GM23338 (cell line): ENCODE results near the gene CAMTA1. TPM values are rescaled to one million over a fixed set of nuclear protein-coding genes. Genes with fewer than 3 reads are reported as not detected.

ENCODE experiments used
- ATAC-seq: fragments of 200-7000 bp; cut with Tn5 transposase; 3 replicates; pipeline ENCODE4 v1.9.1; 2020
- DNase-seq: peaks from one replicate; pipeline ENCODE4 v3.0.0-alpha.2; 2015; ENCODE audit warnings: low spot score
- H2AFZ ChIP-seq: fragments of 200-600 bp; sonication (generic); 2 replicates; pipeline ENCODE4 v1.8.0; 2016; ENCODE audit warnings: antibody characterized with exemption, mild to moderate bottlenecking, moderate library complexity
- H3F3A ChIP-seq: fragments of 200-600 bp; sonication (generic); replicated peaks from 2 replicates; pipeline ENCODE4 v1.8.0; 2017; ENCODE audit warnings: antibody characterized with exemption, mixed run types, low read depth
- H3K27ac ChIP-seq: fragments of 200-600 bp; sonication (generic); 2 replicates; pipeline ENCODE4 v1.6.1; 2016; ENCODE audit warnings: low read depth
- H3K27me3 ChIP-seq: fragments of 200-600 bp; sonication (generic); 2 replicates; pipeline ENCODE4 v1.8.0; 2016; ENCODE audit warnings: mild to moderate bottlenecking, mixed run types, moderate library complexity; ENCODE audit not compliant: insufficient read depth
- H3K36me3 ChIP-seq: fragments of 200-600 bp; sonication (generic); 2 replicates; pipeline ENCODE4 v1.8.0; 2016; ENCODE audit warnings: mild to moderate bottlenecking; ENCODE audit not compliant: insufficient read depth
- H3K4me1 ChIP-seq: fragments of 200-600 bp; sonication (generic); 2 replicates; pipeline ENCODE4 v1.8.0; 2016; ENCODE audit warnings: mild to moderate bottlenecking, moderate library complexity; ENCODE audit not compliant: insufficient read depth
- H3K4me2 ChIP-seq: fragments of 200-600 bp; sonication (generic); 2 replicates; pipeline ENCODE4 v1.7.1; 2017; ENCODE audit warnings: mixed run types
- H3K4me3 ChIP-seq: fragments of 200-600 bp; sonication (generic); 2 replicates; pipeline ENCODE4 v1.6.1; 2016; ENCODE audit warnings: mixed run types
- H3K79me2 ChIP-seq: fragments of 200-600 bp; sonication (generic); replicated peaks from 2 replicates; pipeline ENCODE4 v1.8.0; 2017; ENCODE audit warnings: mild to moderate bottlenecking; ENCODE audit not compliant: insufficient read depth
- H3K9me2 ChIP-seq: fragments of 200-600 bp; sonication (generic); 2 replicates; pipeline ENCODE4 v1.8.0; 2017; ENCODE audit not compliant: insufficient read depth
- H4K20me1 ChIP-seq: fragments of 200-600 bp; sonication (generic); replicated peaks from 2 replicates; pipeline ENCODE4 v1.8.0; 2017; ENCODE audit warnings: mild to moderate bottlenecking; ENCODE audit not compliant: insufficient read depth
- H3K27ac Mint-ChIP-seq: 2 replicates; pipeline ENCODE4 v1.8.0; 2020; ENCODE audit warnings: inconsistent platforms, mild to moderate bottlenecking, moderate library complexity, mixed read lengths
- H3K27me3 Mint-ChIP-seq: 3 replicates; pipeline ENCODE4 v1.8.0; 2022; ENCODE audit warnings: low read depth, mild to moderate bottlenecking, moderate library complexity, mixed read lengths, inconsistent platforms; ENCODE audit not compliant: insufficient read depth, poor library complexity
- H3K36me3 Mint-ChIP-seq: 3 replicates; pipeline ENCODE4 v1.8.0; 2021; ENCODE audit warnings: low read depth, mild to moderate bottlenecking, inconsistent platforms, moderate library complexity, mixed read lengths
- H3K4me1 Mint-ChIP-seq: 3 replicates; pipeline ENCODE4 v1.8.0; 2020; ENCODE audit warnings: mild to moderate bottlenecking, inconsistent platforms, mixed read lengths
- H3K4me3 Mint-ChIP-seq: 3 replicates; pipeline ENCODE4 v1.8.0; 2021; ENCODE audit warnings: moderate library complexity, mild to moderate bottlenecking, inconsistent platforms, mixed read lengths
- H3K9me3 Mint-ChIP-seq: 3 replicates; pipeline ENCODE4 v1.8.0; 2020; ENCODE audit warnings: moderate library complexity, mild to moderate bottlenecking, inconsistent platforms, mixed read lengths
- CTCF ChIP-seq, 2 experiments: fragments of 200-600 bp in 1 of 2; sonication (generic) in 1 of 2; conservative IDR thresholded peaks; 2 replicates each; pipeline versions ENCODE4 v1.5.1 to v1.6.1; 2016 to 2017; ENCODE audit warnings: antibody characterized with exemption in 2 of 2, low read depth in 2 of 2, mild to moderate bottlenecking in 2 of 2, moderate library complexity in 1 of 2
- EZH2 ChIP-seq: fragments of 200-600 bp; sonication (generic); IDR thresholded peaks from one replicate; pipeline ENCODE4 v1.8.0; 2017; ENCODE audit warnings: antibody characterized with exemption, mild to moderate bottlenecking, low read depth; ENCODE audit not compliant: unreplicated experiment
- POLR2AphosphoS5 ChIP-seq: IDR thresholded peaks from 2 replicates; pipeline ENCODE4 v1.6.1; 2016; ENCODE audit warnings: antibody characterized with exemption, low read depth
- ZNF462 ChIP-seq: fragments of 250-450 bp; sonication (Bioruptor Pico); IDR thresholded peaks from 2 replicates; pipeline ENCODE4 v1.5.0; 2020; ENCODE audit warnings: mild to moderate bottlenecking, moderate library complexity
- polyA plus RNA-seq: library from polyadenylated mRNA; unstranded; fragments of >200 nt; fragmentation: Nextera tagmentation; extraction: Ambion mirVana; gene quantifications from 2 replicates; pipeline ENCODE4 v1.2.1, GENCODE V29; 2016
- total RNA-seq: library from RNA; depleted of rRNA; stranded (reverse); fragments of >200 nt; shearing (Covaris generic); gene quantifications from 2 replicates; pipeline ENCODE4 v1.2.3, GENCODE V29; 2014

CAMTA1 gene
- total and polyA plus RNA-seq, 2 experiments from 2014 or later: 115 to 519 TPM

DNA sequence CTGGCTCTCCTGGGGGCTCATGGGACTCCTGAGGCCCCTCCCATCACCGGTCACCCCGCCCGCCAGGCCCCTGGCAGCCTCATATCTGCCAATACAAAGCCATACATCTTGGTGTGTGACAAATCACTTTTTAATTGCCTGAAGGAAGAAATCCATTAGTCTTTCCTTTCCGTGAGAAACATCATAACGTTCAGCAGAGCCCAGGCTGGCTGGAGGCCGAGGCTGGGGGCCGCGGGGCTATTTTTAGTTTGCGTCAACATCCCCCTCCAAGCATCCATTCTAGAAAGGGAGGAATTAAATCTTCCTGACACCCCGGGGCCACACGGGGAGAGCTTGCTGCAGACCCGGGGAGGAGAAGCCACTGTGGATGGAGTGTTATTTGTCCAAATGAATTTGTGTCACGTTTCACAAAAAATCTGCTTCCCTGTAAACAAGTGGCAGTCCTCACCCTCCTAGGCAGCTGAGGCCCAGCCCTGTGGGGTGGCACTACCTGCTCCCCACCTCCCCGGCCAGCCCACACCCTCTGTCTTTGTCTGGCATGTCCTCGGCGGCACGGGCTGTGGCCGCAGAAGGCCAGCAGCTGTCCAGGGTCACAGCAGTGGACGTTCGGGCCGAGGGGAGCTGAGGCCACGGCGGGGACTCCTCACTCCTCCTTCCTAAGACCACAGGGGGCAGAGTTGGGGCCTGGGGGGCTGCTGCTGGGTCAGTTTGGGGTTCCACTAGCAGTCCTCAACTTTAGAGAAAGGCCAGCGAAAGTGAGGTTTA lies 749.0 kb downstream of the CAMTA1 start:
- no peak for TF ChIP-seq EZH2
- TF ChIP-seq CTCF (conservative IDR thresholded peaks at IDR 0.05; ENCODE audit: low read depth in 2 of 2): no peak
- H3K27ac Mint-ChIP-seq: no peak overlapping the region
- no peaks in the 10 kb centered on the region for H3K36me3 Mint-ChIP-seq
- Histone ChIP-seq H3K4me3 (no peak overlapping the region), H3K36me3 (no peaks in the 10 kb centered on the region), H3K4me1 (peaks cover 41% of the 10 kb centered on the region), H3F3A (no peaks in the 10 kb centered on the region), H3K27me3 (no peaks in the 10 kb centered on the region; the same call in 1 of the 2 replicates), H3K27ac (no peak overlapping the region), H4K20me1 (no peaks in the 10 kb centered on the region), H3K9me2 (0 out of 2 replicates have a peak, but pooled peaks cover 2% of the 10 kb centered on the region), H3K79me2 (no peaks in the 10 kb centered on the region), H3K4me2 (no peak overlapping the region), H2AFZ (no peak overlapping the region)
- no peak overlapping the region for H3K4me3 Mint-ChIP-seq
- DNase-seq (no peak), ATAC-seq (no peak)
- no peaks in the 10 kb centered on the region; the same call in 2 of the 3 replicates for H3K9me3 Mint-ChIP-seq
- peaks cover 20% of the 10 kb centered on the region for H3K27me3 Mint-ChIP-seq
- peaks cover 57% of the 10 kb centered on the region for H3K4me1 Mint-ChIP-seq

DNA sequence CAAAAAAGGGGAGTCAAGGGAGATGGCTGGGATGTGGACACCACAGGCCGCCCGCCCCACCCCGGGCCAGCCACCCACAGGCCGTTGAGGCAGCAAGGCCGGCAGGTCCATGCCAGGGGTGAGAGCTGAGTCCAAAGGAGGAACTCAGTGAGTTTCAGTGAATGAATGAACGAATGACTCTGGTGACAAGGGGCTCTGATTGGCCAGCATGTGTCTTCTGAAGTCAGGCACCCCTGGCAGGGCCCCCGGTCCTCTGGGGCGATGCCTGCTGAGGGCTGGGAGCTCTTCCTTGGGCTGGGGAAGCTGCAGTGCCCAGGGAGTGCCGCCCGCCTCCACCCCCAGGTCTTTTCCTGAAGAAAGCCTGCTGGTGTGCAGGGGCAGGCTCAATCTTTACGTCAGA lies 749.8 kb downstream of the CAMTA1 start:
- Mint-ChIP-seq H3K4me1 (peaks cover 60% of the 10 kb centered on the region), H3K36me3 (no peaks in the 10 kb centered on the region), H3K27ac (no peak overlapping the region; the same call in 1 of the 2 replicates)

More for the DNA sequence above, 749.8 kb downstream of the CAMTA1 start:
- Histone ChIP-seq H3K9me2 (0 out of 2 replicates have a peak, but pooled peaks cover 2% of the 10 kb centered on the region), H3K4me3 (no peak overlapping the region), H2AFZ (no peak overlapping the region), H3K4me1 (peaks cover 45% of the 10 kb centered on the region), H3K27me3 (no peaks in the 10 kb centered on the region; the same call in 1 of the 2 replicates), H3K36me3 (no peaks in the 10 kb centered on the region), H3K79me2 (no peaks in the 10 kb centered on the region), H3K27ac (no peak overlapping the region), H3K4me2 (no peak overlapping the region; the same call in 1 of the 2 replicates), H4K20me1 (no peaks in the 10 kb centered on the region), H3F3A (no peaks in the 10 kb centered on the region)
- no peak for ATAC-seq
- H3K4me3 Mint-ChIP-seq: no peak overlapping the region
- peaks cover 22% of the 10 kb centered on the region for H3K27me3 Mint-ChIP-seq
- DNase-seq: no peak
- H3K9me3 Mint-ChIP-seq: no peaks in the 10 kb centered on the region; the same call in 2 of the 3 replicates
- TF ChIP-seq ZNF462 (no peak), POLR2AphosphoS5 (no peak)
